Smooth muscle cell (in vitro differentiated cells): Measurements from ENCODE around the gene TRIM26. TPM values are rescaled to one million over a fixed set of nuclear protein-coding genes. Genes with fewer than 3 reads are reported as not detected.

Experiments
- DNase-seq: peaks from one replicate; lab custom pipeline; 2025; ENCODE audit not compliant: unreplicated experiment; lab: John Stamatoyannopoulos, UW
- H2AFZ ChIP-seq: fragments of 200-600 bp; sonication (generic); 2 replicates; pipeline ENCODE4 v1.6.0; 2016; ENCODE audit warnings: antibody characterized with exemption, low read depth, mild to moderate bottlenecking
- H3F3A ChIP-seq: fragments of 200-600 bp; sonication (generic); 2 replicates; pipeline ENCODE4 v1.6.0; 2017; ENCODE audit warnings: antibody characterized with exemption, low read depth
- H3K27ac ChIP-seq: fragments of 200-600 bp; sonication (generic); 2 replicates; pipeline ENCODE4 v1.5.1; 2016; ENCODE audit warnings: low read depth, mild to moderate bottlenecking
- H3K27me3 ChIP-seq: fragments of 200-600 bp; sonication (generic); 2 replicates; pipeline ENCODE4 v1.6.1; 2016; ENCODE audit warnings: low read depth, mild to moderate bottlenecking
- H3K36me3 ChIP-seq: fragments of 200-600 bp; sonication (generic); 2 replicates; pipeline ENCODE4 v1.5.1; 2016; ENCODE audit warnings: low read depth
- H3K4me1 ChIP-seq: fragments of 200-600 bp; sonication (generic); 2 replicates; pipeline ENCODE4 v1.5.1; 2016; ENCODE audit warnings: low read depth
- H3K4me2 ChIP-seq: fragments of 200-600 bp; sonication (generic); 2 replicates; pipeline ENCODE4 v1.6.0; 2016; ENCODE audit warnings: mild to moderate bottlenecking
- H3K4me3 ChIP-seq: fragments of 200-600 bp; sonication (generic); 2 replicates; pipeline ENCODE4 v1.5.1; 2016; ENCODE audit warnings: mild to moderate bottlenecking
- H3K79me2 ChIP-seq: fragments of 200-600 bp; sonication (generic); 2 replicates; pipeline ENCODE4 v1.6.0; 2016; ENCODE audit warnings: low read depth, mild to moderate bottlenecking
- H3K9ac ChIP-seq: fragments of 200-600 bp; sonication (generic); 2 replicates; pipeline ENCODE4 v1.6.0; 2016; ENCODE audit warnings: low read depth
- H3K9me3 ChIP-seq: fragments of 200-600 bp; sonication (generic); replicated peaks from 2 replicates; pipeline ENCODE4 v1.5.1; 2016; ENCODE audit warnings: low read depth
- H4K20me1 ChIP-seq: fragments of 200-600 bp; sonication (generic); 2 replicates; pipeline ENCODE4 v1.6.0; 2016; ENCODE audit warnings: low read depth
- WGBS: methylation state at CpG from one replicate; pipeline ENCODE4 v1.1.7; 2016; ENCODE audit warnings: low lambda C conversion rate; 5-methylcytosine and 5-hydroxymethylcytosine counted together
- polyA plus RNA-seq: library from polyadenylated mRNA; unstranded; fragments of >200 nt; fragmentation: Nextera tagmentation; extraction: Ambion mirVana; gene quantifications from 2 replicates; pipeline ENCODE4 v1.2.1, GENCODE V29; 2016
- total RNA-seq: library from RNA; depleted of rRNA; stranded (reverse); fragments of >200 nt; gene quantifications from 2 replicates; pipeline ENCODE4 v1.2.3, GENCODE V29; 2014
- TF ChIP-seq, protein P1 (sequence below): fragments of 200-600 bp; sonication (generic); IDR thresholded peaks from 2 replicates; pipeline ENCODE4 v1.5.1; 2017; ENCODE audit warnings: borderline replicate concordance, mild to moderate bottlenecking, antibody characterized with exemption; ENCODE audit not compliant: insufficient read depth, poor library complexity, severe bottlenecking

The TRIM26 gene, protein sequence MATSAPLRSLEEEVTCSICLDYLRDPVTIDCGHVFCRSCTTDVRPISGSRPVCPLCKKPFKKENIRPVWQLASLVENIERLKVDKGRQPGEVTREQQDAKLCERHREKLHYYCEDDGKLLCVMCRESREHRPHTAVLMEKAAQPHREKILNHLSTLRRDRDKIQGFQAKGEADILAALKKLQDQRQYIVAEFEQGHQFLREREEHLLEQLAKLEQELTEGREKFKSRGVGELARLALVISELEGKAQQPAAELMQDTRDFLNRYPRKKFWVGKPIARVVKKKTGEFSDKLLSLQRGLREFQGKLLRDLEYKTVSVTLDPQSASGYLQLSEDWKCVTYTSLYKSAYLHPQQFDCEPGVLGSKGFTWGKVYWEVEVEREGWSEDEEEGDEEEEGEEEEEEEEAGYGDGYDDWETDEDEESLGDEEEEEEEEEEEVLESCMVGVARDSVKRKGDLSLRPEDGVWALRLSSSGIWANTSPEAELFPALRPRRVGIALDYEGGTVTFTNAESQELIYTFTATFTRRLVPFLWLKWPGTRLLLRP
- total RNA-seq (17.1 and 20.4 TPM in 2 replicates), polyA plus RNA-seq (21.3 and 25.5 TPM in 2 replicates)

DNA sequence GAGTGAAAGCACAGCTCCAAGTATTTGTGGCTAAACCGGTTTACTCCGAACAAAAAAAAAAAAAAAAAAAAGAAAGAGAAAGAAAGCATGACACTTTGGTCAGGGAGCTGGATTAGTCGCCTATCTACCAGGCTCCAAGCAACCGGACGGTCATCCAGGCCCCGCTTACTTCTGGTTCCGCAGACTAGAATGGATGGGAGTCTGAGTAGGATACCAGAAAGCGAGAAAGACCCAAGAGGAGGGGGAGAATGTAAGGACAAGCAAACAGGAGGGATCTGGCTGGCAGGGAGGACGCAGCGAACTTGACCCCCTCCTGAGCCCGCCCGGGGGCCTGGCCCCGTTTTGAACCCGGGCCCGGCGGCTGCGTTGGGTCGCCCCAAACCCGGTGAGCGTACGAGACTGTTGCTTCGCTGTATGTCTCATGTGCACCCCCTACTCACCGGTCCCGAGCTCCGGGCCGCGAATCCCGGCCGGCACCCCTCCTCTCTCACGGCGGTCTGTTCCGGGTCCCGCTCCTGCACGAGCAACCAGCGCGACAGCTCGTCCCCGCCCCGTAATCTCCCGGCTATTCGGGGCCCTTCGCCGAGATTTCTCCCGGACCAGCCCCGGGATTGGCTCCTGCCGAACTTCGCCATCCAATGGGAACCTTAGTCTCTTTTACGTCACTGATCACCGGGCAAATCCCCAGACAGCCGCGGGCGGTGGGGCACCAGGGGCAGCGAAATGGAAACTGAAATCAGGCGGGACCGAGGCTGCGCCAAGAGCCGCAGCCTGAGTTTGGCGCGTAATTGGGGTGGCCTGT is at the start of gene TRIM26:
Gene TRIM26, minus strand, starts transcription at position 542 of the 802 bp plus-strand sequence. CDS start 14,303 bp downstream, outside the sequence.
- Histone ChIP-seq H3K27me3 (no peaks in the 10 kb centered on the region), H3K9ac (peak within 1 kb of the TSS; percentile 93), H2AFZ (peak within 1 kb of the TSS; percentile 91), H4K20me1 (peaks cover 45% of the 10 kb centered on the region), H3K4me2 (peak within 1 kb of the TSS; percentile 94), H3K36me3 (no peaks in the 10 kb centered on the region), H3K79me2 (peaks cover 43% of the 10 kb centered on the region), H3K4me3 (peak within 1 kb of the TSS; percentile 86), H3K4me1 (peaks cover 23% of the 10 kb centered on the region), H3F3A (peaks cover 3% of the 10 kb centered on the region), H3K9me3 (no peaks in the 10 kb centered on the region), H3K27ac (peak within 1 kb of the TSS; percentile 91)
- DNase-seq: peak; percentile 89
- under 1% methylated on average over 56 of the region's 59 CpGs for WGBS
- TF ChIP-seq, protein P1, sequence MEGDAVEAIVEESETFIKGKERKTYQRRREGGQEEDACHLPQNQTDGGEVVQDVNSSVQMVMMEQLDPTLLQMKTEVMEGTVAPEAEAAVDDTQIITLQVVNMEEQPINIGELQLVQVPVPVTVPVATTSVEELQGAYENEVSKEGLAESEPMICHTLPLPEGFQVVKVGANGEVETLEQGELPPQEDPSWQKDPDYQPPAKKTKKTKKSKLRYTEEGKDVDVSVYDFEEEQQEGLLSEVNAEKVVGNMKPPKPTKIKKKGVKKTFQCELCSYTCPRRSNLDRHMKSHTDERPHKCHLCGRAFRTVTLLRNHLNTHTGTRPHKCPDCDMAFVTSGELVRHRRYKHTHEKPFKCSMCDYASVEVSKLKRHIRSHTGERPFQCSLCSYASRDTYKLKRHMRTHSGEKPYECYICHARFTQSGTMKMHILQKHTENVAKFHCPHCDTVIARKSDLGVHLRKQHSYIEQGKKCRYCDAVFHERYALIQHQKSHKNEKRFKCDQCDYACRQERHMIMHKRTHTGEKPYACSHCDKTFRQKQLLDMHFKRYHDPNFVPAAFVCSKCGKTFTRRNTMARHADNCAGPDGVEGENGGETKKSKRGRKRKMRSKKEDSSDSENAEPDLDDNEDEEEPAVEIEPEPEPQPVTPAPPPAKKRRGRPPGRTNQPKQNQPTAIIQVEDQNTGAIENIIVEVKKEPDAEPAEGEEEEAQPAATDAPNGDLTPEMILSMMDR: no peak

DNA sequence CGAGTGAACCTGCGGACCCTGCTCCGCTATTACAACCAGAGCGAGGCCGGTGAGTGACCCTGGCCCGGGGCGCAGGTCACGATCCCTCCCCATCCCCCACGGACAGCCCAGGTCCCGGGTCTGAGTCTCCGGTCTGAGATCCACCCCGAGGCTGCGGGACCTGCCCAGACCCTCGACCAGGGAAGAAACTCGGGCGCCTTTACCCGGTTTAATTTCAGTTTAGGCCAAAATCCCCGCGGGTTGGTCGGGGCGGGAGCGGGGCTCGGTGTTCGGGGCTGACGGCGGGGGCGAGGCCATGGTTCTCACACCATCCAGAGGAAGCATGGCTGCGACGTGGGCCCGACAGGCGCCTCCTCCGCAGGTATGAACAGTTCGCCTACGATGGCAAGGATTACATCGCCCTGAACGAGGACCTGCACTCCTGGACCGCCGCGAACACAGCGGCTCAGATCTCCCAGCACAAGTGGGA is 46.9 kb upstream of the TRIM26 start:
- no peaks in the 10 kb centered on the region for H3K9me3 ChIP-seq
- H3K27me3 ChIP-seq: no peaks in the 10 kb centered on the region
- WGBS: 14% methylated on average over 40 of the region's 40 CpGs
- peak overlapping the region; percentile 68 for H3K27ac ChIP-seq
- peak overlapping the region; percentile 88 for H3K4me2 ChIP-seq
- H3K4me3 ChIP-seq: peak overlapping the region; percentile 81
- H3K79me2 ChIP-seq: no peaks in the 10 kb centered on the region
- no peaks in the 10 kb centered on the region for H3F3A ChIP-seq
- no peak for DNase-seq
- H3K9ac ChIP-seq: peak overlapping the region; percentile 86
- TF ChIP-seq, protein P1: no peak
- no peaks in the 10 kb centered on the region for H3K4me1 ChIP-seq
- no peaks in the 10 kb centered on the region for H3K36me3 ChIP-seq
- H4K20me1 ChIP-seq: no peaks in the 10 kb centered on the region
- H2AFZ ChIP-seq: peak overlapping the region; percentile 98

DNA sequence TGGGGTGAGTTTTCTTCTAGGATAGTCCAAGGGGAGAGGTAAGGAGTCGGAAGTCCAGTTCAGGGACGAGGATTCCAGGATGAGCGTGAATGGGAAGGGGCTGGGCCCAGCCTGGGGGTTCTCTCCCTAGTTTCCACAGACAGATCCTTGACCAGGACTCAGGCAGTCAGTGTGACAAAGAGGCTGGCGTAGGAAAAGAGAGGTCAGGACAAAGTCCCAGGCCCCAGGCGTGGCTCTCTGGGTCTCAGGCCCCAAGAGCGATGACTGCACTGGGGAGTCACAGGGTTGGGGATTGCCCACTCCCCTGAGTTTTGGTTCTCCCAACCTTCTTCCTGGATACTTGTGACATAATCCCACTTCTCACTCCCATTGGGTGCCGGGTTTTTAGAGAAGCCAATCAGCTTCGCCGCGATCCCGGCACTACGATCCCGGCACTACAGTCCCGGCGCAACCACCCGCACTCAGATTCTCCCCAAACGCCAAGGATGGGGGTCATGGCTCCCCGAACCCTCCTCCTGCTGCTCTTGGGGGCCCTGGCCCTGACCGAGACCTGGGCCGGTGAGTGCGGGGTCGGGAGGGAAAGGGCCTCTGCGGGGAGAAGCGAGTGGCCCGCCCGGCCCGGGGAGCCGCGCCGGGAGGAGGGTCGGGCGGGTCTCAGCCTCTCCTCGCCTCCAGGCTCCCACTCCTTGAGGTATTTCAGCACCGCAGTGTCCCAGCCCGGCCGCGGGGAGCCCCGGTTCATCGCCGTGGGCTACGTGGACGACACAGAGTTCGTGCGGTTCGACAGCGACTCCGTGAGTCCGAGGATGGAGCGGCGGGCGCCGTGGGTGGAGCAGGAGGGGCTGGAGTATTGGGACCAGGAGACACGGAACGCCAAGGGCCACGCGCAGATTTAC is 46.2 kb upstream of the TRIM26 start:
- Histone ChIP-seq H3K4me3 (peak overlapping the region; percentile 81), H3K36me3 (no peaks in the 10 kb centered on the region), H2AFZ (peak overlapping the region; percentile 98), H3K9ac (peak overlapping the region; percentile 86), H3K27me3 (no peaks in the 10 kb centered on the region), H3K9me3 (no peaks in the 10 kb centered on the region), H3K79me2 (no peaks in the 10 kb centered on the region), H4K20me1 (no peaks in the 10 kb centered on the region), H3K27ac (peak overlapping the region; percentile 68), H3K4me2 (peak overlapping the region; percentile 88), H3F3A (no peaks in the 10 kb centered on the region), H3K4me1 (no peaks in the 10 kb centered on the region)
- TF ChIP-seq, protein P1: no peak
- peak; percentile 57 for DNase-seq
- 6% methylated on average over 44 of the region's 56 CpGs for WGBS
